Activated CD8-positive, alpha-beta memory T cell treated with anti-CD3 and anti-CD28 coated beads, Interleukin-2, amount 50 U/mL, for 48 hours (primary cell): ENCODE results near the gene POGLUT2.

Experiments used
- DNase-seq: peaks from one replicate; pipeline ENCODE4 v3.0.0-alpha.2; 2020

The POGLUT2 gene

DNA sequence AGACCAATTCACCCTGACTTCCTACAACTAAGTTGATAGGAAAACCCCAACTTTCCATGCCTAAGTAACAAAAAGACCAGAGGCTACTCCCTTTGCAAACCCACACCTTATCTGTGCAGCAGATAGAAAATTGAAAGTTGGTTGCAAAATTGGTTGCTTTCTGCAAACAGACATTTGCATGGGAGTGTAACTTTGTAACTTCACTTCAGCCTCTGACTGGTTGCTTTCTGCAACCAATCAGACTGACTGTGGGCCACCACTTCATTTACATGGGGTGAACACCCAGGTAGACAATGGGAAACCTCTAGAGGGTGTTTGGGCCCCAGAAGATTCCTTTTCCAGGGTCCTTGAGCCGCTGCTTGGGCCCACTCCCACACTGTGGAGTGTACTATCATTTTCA, 35.0 kb downstream of the POGLUT2 start:
- DNase-seq, result no peak

DNA sequence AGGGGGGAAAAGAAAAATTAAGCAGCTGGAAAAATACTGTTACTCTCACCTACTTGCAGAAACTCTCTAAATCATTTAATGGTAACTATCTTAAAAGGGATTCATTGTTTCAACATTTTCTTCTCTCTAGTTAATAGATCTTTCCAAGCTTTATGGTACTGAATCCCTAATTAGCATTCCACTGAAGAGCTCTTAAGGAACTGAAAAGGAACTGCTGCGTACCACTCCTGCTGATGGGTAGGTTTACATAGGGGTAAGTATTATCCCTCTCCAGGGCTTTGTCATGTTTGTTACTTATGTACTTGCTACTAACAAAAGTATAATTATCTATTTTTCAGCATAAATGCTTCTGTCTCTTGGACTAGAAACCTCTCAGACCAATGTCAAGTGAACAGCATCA, 37.7 kb downstream of the POGLUT2 start:
- no peak for DNase-seq

DNA sequence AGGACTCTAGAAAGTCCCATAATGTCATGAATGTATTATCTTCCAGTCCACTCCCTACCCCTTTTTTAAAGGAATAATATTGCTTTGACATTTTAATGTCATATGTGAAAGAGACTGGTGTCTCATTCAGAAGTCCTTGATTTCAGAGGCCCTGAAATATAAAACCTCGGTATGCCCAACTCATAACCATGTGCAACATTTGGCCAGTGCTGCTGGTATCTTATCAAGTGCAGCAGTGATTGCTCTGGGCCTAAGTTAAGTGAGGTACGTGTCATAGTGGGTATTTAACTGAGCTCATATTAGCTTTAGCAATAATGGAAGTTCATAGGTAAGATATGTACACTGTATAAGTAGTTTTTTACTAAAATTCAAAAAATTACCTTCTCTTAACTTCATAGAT, 39.9 kb downstream of the POGLUT2 start:
- no peak for DNase-seq

- no peak for DNase-seq
Observed at GRCh38 chr13:102757006-102757405, 41.8 kb downstream of the POGLUT2 start.

GRCh38 chr13:102751886-102752285, 46.9 kb downstream of the POGLUT2 start:
- no peak for DNase-seq

GRCh38 chr13:102742506-102742905, 56.3 kb downstream of the POGLUT2 start:
- no peak for DNase-seq

DNA sequence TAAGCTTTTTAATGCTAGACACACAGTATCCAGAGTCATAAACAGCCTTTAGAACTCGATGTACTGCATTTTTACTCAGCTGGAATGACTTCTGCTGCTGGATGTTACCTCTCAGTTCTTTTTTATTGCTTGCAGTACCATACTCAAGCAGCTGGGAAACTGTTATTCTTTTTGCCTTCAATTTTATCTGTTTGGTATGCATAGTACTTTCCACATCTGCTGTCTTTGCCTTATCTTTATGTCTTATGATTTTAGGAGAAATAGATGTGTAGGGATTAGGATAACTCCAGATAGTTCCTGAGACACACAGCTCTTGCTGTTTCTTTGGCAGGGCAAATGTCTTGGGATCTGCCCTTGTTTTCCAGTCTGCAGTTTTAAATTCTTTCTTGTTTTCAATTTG, 56.7 kb downstream of the POGLUT2 start:
- DNase-seq, result no peak
